SK-N-MC (cell line): ENCODE data around the gene SWAP70.

Experiments used
- EZH2 ChIP-seq: fragments of 200-600 bp; sonication (generic); IDR thresholded peaks from one replicate; pipeline ENCODE4 v1.6.1; 2017; ENCODE audit warnings: antibody characterized with exemption
- POLR2AphosphoS5 ChIP-seq: IDR thresholded peaks from 2 replicates; pipeline ENCODE4 v1.6.1; 2012; ENCODE audit warnings: mild to moderate bottlenecking, low read depth, low read length, borderline replicate concordance

GRCh38 chr11:9745411-9746211 is 81.7 kb downstream of the SWAP70 start:
- TF ChIP-seq POLR2AphosphoS5 (no peak), EZH2 (no peak)
